ENCODE data around the gene IKBIP.
A peak's percentile ranks its signal among the peaks of the same experiment; 100 is the strongest.
"Not testable (repeated sequence)": the region's sequence is repeated elsewhere in the genome, so short reads cannot be mapped to it uniquely, and the experiment has no call there.

The IKBIP gene, protein sequence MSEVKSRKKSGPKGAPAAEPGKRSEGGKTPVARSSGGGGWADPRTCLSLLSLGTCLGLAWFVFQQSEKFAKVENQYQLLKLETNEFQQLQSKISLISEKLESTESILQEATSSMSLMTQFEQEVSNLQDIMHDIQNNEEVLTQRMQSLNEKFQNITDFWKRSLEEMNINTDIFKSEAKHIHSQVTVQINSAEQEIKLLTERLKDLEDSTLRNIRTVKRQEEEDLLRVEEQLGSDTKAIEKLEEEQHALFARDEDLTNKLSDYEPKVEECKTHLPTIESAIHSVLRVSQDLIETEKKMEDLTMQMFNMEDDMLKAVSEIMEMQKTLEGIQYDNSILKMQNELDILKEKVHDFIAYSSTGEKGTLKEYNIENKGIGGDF

DNA sequence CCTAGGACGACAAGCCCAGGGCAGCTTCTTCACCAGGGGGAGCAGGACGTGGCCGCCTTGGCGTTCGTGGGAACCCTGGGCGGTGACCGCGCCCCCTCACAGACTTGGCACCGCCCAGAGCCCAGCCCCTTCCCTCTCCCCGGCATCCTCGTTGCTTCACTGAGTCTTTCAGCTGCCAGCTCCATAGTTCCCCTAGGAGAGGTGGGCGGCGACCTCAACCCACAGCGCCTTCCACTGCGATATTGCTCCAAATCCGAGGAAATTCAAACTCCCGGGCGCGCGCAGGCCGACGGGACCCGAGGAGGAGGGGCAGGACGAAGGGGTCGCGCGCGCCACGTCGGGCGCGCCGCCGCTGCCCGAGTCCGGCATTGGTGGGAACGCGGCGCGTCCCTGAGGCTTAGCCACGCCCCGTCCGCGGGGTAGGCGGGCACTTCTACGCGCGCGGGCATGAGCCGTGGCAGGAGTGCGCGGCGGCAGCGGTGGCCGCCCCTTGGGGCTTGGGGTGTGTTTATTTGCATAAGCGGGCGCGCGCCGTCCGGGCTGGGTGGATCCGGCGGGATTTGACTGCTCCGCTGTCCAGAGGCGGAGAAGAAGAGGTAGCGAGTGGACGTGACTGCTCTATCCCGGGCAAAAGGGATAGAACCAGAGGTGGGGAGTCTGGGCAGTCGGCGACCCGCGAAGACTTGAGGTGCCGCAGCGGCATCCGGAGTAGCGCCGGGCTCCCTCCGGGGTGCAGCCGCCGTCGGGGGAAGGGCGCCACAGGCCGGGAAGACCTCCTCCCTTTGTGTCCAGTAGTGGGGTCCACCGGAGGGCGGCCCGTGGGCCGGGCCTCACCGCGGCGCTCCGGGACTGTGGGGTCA lies at the start of gene IKBIP, which contains the start of gene APAF1:
IKBIP (minus strand) TSS at position 77 of the 860 bp plus-strand sequence. CDS start 87 bp downstream, outside the sequence.
APAF1 (plus strand) TSS at position 579 of the 860 bp plus-strand sequence. CDS start 3,070 bp downstream, outside the sequence.
- DNase-seq = peak; percentile 85

DNA sequence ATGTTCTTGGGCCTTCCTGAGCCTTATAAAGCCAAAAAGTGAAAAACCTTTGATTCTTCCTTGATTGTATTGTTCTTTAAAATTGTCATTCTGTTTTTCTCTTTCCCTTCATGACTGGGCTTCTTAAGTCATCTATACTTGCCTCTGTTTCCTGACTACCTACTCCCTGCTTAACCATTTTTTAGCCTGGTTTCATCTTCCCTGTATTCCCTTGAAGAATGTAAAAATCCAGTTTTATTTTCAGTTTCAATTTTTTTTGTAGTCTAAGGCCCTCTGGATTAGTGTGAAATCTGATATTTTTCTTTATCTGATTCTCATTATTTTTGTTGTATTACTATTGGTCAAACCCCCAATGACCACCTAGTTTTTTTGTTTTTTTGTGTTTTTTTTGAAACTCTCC lies 46.8 kb upstream of the IKBIP start:
- no peak for DNase-seq

DNA sequence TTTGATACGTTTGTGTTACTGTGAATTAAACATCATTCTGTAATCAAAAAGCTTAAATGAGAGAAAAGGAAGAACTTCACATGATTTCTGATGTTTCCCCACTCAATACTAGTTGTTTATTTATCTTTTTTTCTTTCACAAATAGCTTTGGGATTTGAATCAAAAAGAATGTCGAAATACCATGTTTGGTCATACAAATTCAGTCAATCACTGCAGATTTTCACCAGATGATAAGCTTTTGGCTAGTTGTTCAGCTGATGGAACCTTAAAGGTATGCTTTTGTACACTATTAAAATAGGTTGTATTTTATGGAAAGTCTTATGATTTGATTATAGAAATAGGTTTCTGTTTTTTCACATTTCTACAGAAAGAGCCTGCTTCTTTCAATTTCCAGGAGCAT lies 42.0 kb upstream of the IKBIP start:
- DNase-seq = no peak

DNA sequence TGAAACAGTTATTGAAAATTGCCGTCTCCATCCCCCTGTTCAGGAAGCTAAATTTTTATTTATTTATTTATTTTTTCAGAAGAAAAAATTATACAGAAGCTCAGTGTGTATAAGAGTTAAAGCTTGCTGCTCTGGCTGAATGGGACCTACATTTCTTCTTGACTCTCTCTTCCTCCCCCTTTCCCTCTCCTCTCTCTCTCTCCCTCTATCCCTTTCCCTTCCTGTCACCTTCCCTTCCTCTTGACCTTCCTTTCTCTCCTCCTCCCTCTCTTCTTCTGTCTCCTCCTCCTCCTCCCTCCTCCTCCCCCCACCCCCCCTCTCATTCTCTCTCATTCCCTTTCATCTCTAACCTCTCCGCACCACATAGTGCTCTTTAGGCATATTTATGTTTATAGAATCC lies 39.6 kb upstream of the IKBIP start:
- no peak for DNase-seq

DNA sequence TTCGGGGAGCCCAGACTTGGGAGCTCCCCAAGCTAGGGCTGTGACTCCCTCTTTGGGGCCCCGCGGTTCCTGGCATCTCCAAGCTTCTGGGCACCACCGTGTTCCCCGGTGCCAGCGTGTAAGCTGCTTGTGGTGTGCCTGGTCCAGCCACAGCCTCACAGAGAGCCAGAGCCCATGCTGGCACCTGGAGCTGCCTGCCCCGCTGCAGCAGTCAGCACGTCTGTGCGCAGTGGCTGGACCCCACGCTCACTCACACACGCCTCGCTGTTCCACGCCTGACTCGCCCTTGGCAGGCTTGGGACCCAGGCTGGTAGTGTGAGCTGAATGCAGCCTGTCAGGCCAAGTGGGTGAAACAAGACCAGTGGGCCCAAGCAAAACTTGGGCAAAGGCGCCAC lies 35.0 kb upstream of the IKBIP start:
- no peak for DNase-seq

DNA sequence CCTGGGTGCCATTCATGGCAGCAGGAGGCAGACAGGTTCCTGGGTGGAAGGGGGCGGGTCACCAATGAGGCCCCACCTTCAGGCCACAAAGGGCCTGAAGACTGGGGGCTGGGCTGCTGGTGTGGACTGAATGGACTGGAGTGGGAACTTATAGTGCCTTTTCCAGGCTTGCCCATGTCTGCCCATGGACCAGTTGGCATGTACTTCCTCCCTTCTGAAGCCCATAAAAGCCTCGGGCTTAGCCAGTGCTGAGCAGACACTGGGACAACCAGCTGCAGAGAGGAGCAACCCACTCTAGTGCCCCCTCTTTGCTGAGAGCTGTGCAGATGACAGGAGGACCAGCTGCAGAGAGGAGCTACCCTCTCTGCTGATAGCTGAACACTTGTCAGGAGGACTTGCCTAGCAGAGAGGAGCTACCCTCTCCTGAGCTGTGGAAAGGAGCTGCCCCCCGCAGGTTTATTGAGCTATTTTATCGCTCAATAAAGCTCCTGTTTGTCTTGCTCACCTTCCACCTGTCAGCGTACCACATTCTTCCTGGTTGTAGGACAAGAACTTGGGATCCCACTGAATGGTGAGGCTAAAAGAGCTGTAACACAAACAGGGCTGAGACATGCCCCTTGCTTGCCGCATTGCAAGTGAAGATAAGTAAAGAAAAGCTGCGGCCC lies 34.5 kb upstream of the IKBIP start:
- no peak for DNase-seq

DNA sequence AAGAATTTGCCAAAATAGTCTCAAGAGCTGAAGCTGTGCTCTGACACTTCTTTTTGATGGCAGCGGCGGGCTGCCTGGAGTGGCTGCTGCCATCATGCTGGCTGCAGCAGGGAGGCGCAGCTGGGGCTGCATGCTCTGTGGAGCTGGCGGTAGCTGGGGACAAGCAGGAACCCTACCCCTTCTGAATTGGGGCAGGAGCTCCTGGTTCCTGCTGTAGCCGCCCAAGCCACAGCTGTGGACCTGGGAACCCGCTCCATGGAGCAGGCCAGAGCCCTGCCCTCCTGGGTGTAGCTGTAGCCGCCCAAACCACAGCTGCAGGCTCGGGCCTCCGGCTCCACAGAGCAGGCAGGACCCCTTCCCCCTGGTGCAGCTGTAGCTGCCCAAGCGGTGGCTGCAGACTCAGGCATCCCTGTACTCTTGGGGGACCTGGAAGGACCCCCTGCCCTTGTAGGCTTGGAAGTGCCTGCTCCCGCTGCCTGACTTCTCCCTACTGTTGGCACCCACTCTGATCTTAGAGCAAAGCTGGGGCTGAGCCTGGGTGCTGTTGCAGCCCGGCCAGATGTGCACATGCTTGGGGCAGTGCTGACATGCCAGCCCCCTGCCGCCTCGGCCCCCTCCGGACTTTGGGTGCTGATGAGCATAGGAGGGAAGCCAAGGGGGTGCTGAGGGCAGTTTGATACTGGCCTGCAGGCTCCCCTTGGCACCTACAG lies 33.8 kb upstream of the IKBIP start:
- no peak for DNase-seq

DNA sequence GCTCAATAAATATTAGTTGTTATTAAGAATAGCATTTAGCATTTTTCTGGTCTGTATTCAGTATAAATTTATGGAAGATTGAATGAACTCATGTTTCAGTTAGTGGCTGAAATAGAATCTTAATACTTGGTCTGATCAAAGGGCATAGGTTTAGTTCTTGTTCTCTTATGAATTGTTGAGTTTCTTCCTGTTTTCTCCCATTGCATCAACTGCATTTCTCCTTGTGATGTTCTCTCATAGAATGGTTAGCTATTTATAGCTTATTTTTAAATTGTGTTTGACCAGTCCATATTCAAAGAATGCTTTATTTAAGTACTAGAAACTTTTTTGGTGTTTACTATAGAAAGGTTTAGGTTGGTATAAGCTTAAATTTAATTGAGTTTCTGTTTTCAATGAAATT lies 30.3 kb upstream of the IKBIP start:
- no peak for DNase-seq

DNA sequence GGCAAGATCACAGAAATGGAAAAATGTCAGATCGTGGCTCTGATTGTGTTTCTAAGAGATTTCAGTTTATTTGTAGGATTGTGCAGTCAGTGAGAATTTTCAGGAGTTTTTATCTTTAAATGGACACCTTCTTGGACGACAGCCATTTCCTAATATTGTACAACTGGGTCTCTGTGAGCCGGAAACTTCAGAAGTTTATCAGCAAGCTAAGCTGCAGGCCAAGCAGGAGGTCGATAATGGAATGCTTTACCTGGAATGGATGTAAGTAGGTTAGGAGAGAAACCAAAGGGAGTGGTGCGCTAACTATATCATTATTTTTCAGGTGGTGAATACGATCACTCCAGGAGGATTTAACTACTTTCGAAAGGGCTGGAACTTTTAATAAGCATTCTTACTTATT lies 26.9 kb upstream of the IKBIP start:
- DNase-seq = no peak

DNA sequence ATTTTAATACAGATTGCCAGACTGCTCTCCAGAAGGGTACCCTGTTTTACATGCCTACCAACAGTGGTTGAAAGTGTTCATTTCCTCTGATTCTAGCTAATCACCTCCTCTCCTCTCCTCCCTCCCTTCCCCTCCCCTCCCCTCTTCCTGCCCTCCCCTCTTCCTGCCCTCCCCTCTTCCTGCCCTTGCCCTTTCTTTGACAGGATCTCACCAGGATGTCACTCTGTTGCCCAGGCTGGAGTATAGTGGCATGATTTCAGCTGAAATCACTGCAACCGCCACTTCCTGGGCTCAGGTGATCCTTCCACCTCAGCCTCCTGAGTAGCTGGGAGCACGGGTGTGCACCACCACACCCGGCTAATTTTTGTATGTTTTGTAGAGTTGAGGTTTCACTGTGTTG lies 25.2 kb upstream of the IKBIP start:
- DNase-seq = no peak

DNA sequence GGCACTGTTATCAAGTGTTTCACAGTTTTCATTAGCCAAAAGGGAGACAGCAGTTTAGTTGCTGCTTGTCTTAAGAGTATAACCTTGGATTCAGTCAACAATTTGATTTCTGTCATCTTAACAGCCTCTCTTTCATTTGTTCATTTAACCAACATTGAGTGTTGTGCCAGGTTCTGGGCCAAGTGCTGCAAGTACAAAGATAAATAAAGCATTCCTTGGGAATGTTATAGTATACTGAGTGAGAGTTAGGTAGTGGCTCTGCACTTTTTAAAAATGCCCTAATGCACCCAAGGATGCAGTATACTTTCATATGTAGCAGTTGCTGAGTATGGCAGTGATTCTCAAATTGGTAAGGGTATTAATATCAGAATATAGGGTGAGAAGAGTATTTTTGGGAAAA lies 15.9 kb upstream of the IKBIP start:
- DNase-seq = no peak

DNA sequence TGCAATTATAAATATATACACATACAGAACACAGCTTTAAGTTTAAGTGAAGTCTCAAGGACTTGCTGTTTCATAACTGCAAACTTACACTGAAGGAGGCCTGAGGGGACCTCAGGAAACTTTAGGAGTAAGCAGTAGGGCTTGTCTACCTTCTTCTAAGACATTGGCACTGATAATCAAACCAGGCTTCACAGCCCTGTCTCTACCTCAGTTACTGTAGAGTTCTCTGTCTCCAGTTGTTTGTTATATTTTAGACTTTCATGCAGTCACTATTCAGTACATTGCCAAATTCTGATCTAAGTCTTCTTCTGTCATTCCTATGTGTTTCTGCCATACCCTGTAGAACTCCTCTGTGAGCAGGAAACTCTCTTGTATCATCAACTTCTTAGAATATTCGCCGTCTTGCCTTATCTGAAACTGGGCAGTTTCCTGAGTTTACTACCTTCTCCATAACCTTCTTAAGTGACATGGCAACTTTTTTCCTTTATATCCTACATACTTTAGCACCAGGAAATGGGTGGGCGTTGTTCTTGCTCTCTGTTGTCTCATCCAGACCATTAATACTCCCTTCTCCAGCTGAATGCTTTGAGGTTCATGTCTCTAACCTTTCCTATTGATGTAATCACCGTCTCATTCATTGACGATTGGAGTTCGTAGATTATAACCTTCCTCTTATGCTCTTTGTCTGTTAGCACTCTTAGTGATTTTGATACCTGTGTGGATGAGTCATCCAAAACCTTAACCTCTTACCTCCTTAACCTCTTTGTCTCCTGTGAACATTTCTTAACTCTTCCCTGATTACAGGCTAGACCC lies 11.9 kb upstream of the IKBIP start:
- no peak for DNase-seq

DNA sequence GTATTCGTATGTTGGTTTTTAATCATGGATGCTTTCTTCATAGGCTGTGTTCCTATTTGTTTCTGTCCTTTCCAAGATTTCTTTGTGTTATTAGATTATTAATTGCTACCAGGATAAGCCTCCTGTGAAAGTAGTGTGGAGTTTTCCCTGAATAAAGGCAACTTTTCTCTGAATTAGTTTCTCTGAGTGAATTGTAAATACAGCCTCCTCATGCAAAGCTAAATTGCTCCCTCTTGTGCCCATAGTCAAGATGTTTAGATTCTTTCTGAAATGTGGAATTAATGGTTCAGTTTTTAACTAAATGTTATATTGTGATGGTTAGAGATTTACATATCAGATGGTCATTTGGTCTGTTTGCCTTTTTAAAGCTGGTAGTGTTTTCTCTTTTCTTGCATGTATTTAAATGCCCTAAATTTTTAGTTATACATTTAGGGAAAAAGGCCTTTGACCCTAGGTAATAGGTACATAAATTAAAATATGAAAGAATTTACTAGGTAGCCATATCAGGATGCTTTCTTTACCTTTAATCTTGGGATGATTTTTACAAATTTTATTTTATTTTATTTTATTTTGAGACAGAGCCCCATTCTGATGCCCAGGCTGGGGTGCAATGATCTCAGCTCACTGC lies 9.4 kb upstream of the IKBIP start:
- peak; percentile 49 for DNase-seq

DNA sequence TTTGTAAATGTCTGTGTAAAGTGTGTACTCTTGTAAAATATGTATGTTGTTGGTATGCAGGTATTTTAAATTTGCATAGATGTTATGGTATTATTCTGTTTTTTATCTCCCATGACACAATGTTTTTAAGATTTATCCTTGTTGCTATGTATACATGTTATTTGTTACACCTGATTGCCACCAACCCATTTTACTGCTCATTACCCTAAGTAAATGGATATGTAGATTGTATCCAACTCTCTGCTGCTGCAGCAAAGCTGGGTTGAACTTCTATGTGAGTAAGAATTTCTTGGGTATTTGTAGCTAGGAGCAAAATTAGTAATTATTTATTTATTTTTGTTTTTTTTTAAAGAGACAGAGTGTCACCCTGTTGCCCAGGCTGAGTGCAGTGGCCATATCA lies 6.7 kb upstream of the IKBIP start:
- no peak for DNase-seq

DNA sequence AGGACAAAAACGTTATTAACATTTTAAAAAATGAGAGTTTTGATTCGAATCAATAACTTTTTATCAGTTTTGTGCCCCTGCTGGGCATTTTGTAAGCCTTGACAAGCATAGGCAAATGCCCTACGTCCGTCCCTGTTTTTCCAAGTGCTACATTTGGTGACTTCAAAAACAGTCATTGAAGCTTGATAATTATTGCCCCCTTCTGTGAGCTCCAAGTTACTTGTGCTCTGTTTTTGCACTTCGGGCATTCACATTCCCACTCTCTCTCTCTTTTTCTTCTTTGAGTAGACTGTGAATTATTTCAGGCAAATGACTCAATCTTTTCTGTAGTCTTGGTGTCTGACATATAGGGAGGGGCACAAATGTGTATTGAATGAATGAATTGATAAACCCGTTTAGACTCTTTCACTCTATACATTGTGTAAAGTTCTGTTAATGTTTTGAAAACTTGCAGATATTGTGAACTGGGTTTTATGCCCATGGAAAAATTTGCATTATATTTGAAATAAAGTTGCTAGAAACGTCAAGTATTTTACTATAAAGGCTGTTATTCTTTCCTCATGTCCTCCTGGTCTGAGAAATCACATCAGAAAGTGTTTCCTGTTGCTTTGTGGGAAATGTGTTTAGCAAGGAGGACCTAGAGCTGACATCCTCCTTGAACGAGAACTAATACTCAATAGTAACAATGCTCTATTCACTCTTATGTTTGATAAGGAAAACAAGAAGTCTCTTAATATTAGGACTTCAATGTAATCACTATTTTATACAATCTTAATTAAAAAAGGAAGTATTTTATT lies 1.9 kb upstream of the IKBIP start:
- no peak for DNase-seq

DNA sequence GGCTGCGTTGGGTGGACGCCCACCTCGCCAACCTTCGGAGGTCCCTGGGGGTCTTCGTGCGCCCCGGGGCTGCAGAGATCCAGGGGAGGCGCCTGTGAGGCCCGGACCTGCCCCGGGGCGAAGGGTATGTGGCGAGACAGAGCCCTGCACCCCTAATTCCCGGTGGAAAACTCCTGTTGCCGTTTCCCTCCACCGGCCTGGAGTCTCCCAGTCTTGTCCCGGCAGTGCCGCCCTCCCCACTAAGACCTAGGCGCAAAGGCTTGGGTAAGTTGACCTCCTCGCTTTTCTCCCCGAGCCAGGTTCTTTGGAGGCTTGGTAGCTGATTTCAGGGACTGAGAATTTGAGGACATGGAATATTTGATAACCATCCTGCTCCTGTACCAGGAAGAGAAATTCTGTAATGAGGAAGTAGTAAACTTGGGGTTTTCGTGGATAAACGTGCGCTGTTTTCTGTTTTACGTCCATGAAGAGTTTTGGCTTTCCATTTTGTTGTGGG lies 1.0 kb upstream of the IKBIP start:
- no peak for DNase-seq

DNA sequence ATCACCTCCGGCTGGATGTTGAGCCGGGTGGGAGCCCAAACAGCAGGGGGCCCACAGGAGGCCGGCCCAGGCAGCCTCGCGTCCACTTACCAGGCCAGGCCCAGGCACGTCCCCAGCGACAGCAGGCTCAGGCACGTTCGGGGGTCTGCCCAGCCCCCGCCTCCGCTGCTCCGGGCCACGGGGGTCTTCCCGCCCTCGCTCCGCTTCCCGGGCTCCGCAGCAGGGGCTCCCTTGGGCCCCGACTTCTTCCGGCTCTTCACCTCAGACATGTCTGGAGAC lies 216 bp downstream of the IKBIP start:
- DNase-seq = no peak

DNA sequence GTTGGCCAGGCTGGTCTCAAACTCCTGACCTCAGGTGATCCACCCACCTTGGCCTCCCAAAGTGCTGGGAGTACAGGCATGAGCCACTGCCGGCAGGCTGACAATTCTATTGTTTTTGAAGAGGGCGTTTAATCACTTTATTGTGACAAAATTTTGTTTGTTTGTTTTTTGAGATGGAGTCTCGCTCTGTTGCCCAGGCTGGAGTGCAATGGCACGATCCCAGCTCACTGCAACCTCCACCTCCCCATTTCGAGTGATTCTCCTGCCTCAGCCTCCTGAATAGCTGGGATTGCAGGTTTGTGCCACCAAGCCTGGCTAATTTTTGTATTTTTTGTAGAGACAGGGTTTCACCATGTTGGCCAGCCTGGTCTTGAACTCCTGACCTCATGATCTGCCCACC lies 1.8 kb downstream of the IKBIP start:
- not testable (repeated sequence) for DNase-seq

DNA sequence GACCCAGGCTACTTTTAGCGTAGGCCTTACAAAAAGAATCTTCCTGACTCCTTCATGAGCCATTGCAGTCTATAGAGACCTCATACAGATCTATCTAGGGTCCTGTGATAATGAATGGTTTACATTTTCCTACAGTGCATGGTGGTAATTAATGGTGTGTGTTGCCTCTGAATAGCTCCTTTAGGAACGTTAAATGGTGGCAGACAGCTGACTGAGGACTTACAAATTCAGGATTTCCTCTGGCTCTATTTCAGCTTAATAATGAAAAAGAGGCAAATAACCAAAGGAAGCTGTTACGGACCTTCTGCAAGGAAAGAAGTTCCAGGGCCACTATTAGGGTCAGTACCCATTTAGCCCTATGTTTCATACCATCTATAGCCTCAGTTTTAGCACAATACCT lies 5.1 kb downstream of the IKBIP start:
- DNase-seq = no peak

DNA sequence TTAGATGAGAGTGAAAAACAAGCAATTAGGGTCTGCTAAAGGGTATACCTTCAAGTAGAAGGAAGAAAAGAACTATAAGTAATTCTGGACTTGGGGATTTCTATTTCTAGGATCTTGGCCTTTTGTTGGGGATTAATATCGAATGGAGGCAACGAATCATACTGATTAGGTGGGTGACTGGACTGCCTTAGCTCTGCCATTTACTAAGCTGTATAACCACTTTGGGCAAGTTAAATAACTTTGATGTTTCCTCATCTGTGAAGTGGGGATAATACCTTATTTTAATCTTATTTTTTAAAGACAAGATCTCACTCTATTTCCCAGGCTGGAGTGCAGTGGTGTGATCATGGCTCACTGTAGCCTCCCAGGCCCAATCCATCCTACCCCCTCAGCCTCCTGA lies 6.6 kb downstream of the IKBIP start:
- no peak for DNase-seq

DNA sequence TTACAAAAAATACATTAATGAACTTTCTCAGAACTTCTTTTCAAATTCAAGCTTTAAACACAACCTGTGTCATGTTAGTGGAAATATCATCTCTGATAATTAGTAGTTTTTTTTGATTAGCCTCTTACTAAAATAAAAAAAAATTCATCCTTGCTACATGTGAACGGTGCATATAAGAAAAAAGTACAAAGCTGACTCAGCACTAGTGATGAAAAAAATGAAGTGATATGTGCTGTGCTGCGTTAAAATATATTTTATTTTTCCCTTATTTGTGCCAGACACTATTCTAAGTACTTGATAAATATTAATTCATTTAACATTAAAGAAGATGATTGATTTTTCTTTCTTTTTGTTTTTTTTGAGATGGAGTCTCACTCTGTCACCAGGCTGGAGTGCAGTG lies 7.5 kb downstream of the IKBIP start:
- no peak for DNase-seq

All from NCI-H1694 treated with DMSO at 0.1 percent for 48 hours (cell line).